Smooth muscle cell (in vitro differentiated cells): ENCODE results near the gene CLEC2D. TPM values are rescaled to one million over a fixed set of nuclear protein-coding genes. Genes with fewer than 3 reads are reported as not detected.

Experiments
- DNase-seq: peaks from one replicate; lab custom pipeline; 2025; ENCODE audit not compliant: unreplicated experiment; lab: John Stamatoyannopoulos, UW
- H2AFZ ChIP-seq: fragments of 200-600 bp; sonication (generic); 2 replicates; pipeline ENCODE4 v1.6.0; 2016; ENCODE audit warnings: antibody characterized with exemption, low read depth, mild to moderate bottlenecking
- H3F3A ChIP-seq: fragments of 200-600 bp; sonication (generic); 2 replicates; pipeline ENCODE4 v1.6.0; 2017; ENCODE audit warnings: antibody characterized with exemption, low read depth
- H3K27ac ChIP-seq: fragments of 200-600 bp; sonication (generic); 2 replicates; pipeline ENCODE4 v1.5.1; 2016; ENCODE audit warnings: low read depth, mild to moderate bottlenecking
- H3K27me3 ChIP-seq: fragments of 200-600 bp; sonication (generic); 2 replicates; pipeline ENCODE4 v1.6.1; 2016; ENCODE audit warnings: low read depth, mild to moderate bottlenecking
- H3K36me3 ChIP-seq: fragments of 200-600 bp; sonication (generic); 2 replicates; pipeline ENCODE4 v1.5.1; 2016; ENCODE audit warnings: low read depth
- H3K4me1 ChIP-seq: fragments of 200-600 bp; sonication (generic); 2 replicates; pipeline ENCODE4 v1.5.1; 2016; ENCODE audit warnings: low read depth
- H3K4me2 ChIP-seq: fragments of 200-600 bp; sonication (generic); 2 replicates; pipeline ENCODE4 v1.6.0; 2016; ENCODE audit warnings: mild to moderate bottlenecking
- H3K4me3 ChIP-seq: fragments of 200-600 bp; sonication (generic); 2 replicates; pipeline ENCODE4 v1.5.1; 2016; ENCODE audit warnings: mild to moderate bottlenecking
- H3K79me2 ChIP-seq: fragments of 200-600 bp; sonication (generic); 2 replicates; pipeline ENCODE4 v1.6.0; 2016; ENCODE audit warnings: low read depth, mild to moderate bottlenecking
- H3K9ac ChIP-seq: fragments of 200-600 bp; sonication (generic); 2 replicates; pipeline ENCODE4 v1.6.0; 2016; ENCODE audit warnings: low read depth
- H3K9me3 ChIP-seq: fragments of 200-600 bp; sonication (generic); replicated peaks from 2 replicates; pipeline ENCODE4 v1.5.1; 2016; ENCODE audit warnings: low read depth
- H4K20me1 ChIP-seq: fragments of 200-600 bp; sonication (generic); 2 replicates; pipeline ENCODE4 v1.6.0; 2016; ENCODE audit warnings: low read depth
- CTCF ChIP-seq: fragments of 200-600 bp; sonication (generic); IDR thresholded peaks from 2 replicates; pipeline ENCODE4 v1.5.1; 2017; ENCODE audit warnings: borderline replicate concordance, mild to moderate bottlenecking, antibody characterized with exemption; ENCODE audit not compliant: insufficient read depth, poor library complexity, severe bottlenecking
- WGBS: methylation state at CpG from one replicate; pipeline ENCODE4 v1.1.7; 2016; ENCODE audit warnings: low lambda C conversion rate; 5-methylcytosine and 5-hydroxymethylcytosine counted together
- polyA plus RNA-seq: library from polyadenylated mRNA; unstranded; fragments of >200 nt; fragmentation: Nextera tagmentation; extraction: Ambion mirVana; gene quantifications from 2 replicates; pipeline ENCODE4 v1.2.1, GENCODE V29; 2016
- total RNA-seq: library from RNA; depleted of rRNA; stranded (reverse); fragments of >200 nt; gene quantifications from 2 replicates; pipeline ENCODE4 v1.2.3, GENCODE V29; 2014

CLEC2D gene
- total and polyA plus RNA-seq, 2 experiments from 2014 or later, result 2.2 to 5.8 TPM

- H3K9ac ChIP-seq, result no peak overlapping the region
- no peaks in the 10 kb centered on the region for H3K79me2 ChIP-seq
- no peak for DNase-seq
- no peak overlapping the region for H3K27ac ChIP-seq
- WGBS, result 91% methylated on average over 7 of the region's 7 CpGs
- TF ChIP-seq CTCF, result no peak
- H3K9me3 ChIP-seq, result no peaks in the 10 kb centered on the region
- no peak overlapping the region for H2AFZ ChIP-seq
- no peaks in the 10 kb centered on the region for H3F3A ChIP-seq
- no peak overlapping the region for H3K4me2 ChIP-seq
- H3K36me3 ChIP-seq, result no peaks in the 10 kb centered on the region
- H4K20me1 ChIP-seq, result no peaks in the 10 kb centered on the region
- H3K4me3 ChIP-seq, result no peak overlapping the region
- H3K4me1 ChIP-seq, result no peaks in the 10 kb centered on the region
- H3K27me3 ChIP-seq, result no peaks in the 10 kb centered on the region
Measured at GRCh38 chr12:9740106-9740750, 70.7 kb downstream of the CLEC2D start.

- Histone ChIP-seq H2AFZ (no peak overlapping the region), H3K4me1 (no peaks in the 10 kb centered on the region), H3K9ac (no peak overlapping the region), H3K9me3 (no peaks in the 10 kb centered on the region), H3K4me3 (no peak overlapping the region), H3K4me2 (no peak overlapping the region), H3K79me2 (no peaks in the 10 kb centered on the region), H3K36me3 (no peaks in the 10 kb centered on the region), H4K20me1 (no peaks in the 10 kb centered on the region), H3K27ac (no peak overlapping the region), H3F3A (no peaks in the 10 kb centered on the region), H3K27me3 (no peaks in the 10 kb centered on the region)
- WGBS, result 81% methylated on average over 4 of the region's 4 CpGs
- TF ChIP-seq CTCF, result no peak
- no peak for DNase-seq
Measured at GRCh38 chr12:9741726-9742125, 72.2 kb downstream of the CLEC2D start.

GRCh38 chr12:9742661-9743060 is 73.1 kb downstream of the CLEC2D start:
- TF ChIP-seq CTCF, result no peak
- no peak for DNase-seq
- Histone ChIP-seq H4K20me1 (no peaks in the 10 kb centered on the region), H3K9me3 (no peaks in the 10 kb centered on the region), H3K79me2 (no peaks in the 10 kb centered on the region), H3K36me3 (no peaks in the 10 kb centered on the region), H3K4me2 (no peak overlapping the region), H3K9ac (no peak overlapping the region), H3K27ac (no peak overlapping the region), H3K4me3 (no peak overlapping the region), H3F3A (no peaks in the 10 kb centered on the region), H2AFZ (no peak overlapping the region), H3K27me3 (no peaks in the 10 kb centered on the region), H3K4me1 (no peaks in the 10 kb centered on the region)
- WGBS, result 89% methylated on average over 5 of the region's 5 CpGs

GRCh38 chr12:9745199-9745598 is 75.7 kb downstream of the CLEC2D start:
- DNase-seq, result no peak
- H3K79me2 ChIP-seq, result no peaks in the 10 kb centered on the region
- H3K4me2 ChIP-seq, result no peak overlapping the region
- H3K27ac ChIP-seq, result no peak overlapping the region
- H3K9me3 ChIP-seq, result no peaks in the 10 kb centered on the region
- no peak overlapping the region for H3K4me3 ChIP-seq
- H2AFZ ChIP-seq, result peak overlapping the region; percentile 42
- no peak overlapping the region for H3K9ac ChIP-seq
- no peaks in the 10 kb centered on the region for H3K36me3 ChIP-seq
- no peaks in the 10 kb centered on the region for H4K20me1 ChIP-seq
- TF ChIP-seq CTCF, result no peak
- no peaks in the 10 kb centered on the region for H3K27me3 ChIP-seq
- no peaks in the 10 kb centered on the region for H3F3A ChIP-seq
- H3K4me1 ChIP-seq, result no peaks in the 10 kb centered on the region
- 50% methylated on average over 3 of the region's 3 CpGs for WGBS
